ENCODE results near the gene ABCB11.
A peak's percentile ranks its signal among the peaks of the same experiment; 100 is the strongest.
"Not testable (repeated sequence)": the region's sequence is repeated elsewhere in the genome, so short reads cannot be mapped to it uniquely, and the experiment has no call there.

ABCB11 gene

DNA sequence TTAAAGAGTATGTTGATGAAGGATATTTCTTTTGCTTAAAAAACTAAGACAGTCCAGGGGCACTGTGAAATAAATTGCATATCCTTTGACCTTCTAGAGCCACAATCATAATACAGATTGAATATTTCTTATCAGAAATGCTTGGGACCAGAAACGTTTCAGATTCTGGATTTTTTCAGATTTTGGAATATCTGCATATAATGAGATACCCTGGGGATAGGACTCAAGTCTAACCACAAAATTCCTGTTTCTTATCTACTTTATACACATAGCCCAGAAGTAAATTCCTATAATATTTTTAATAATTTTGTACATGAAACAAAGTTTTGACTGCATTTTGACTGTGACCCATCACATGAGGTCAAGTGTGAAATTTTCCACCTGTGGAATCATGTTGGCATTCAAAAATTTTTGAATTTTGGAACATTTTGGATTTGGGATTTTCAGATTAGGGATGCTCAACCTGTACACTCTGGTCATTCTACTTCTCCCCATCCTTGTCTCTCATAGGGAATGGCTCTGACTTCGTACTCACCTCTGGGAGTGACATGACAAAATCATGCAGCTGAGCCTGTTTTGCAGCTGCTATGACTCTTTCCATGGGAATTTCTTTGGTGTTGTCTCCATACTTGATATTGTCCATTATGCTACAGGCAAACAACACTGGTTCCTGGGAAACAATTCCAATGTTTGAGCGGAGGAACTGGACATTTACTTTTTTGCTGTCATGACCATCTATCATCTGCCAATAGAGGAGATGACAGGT, 104.3 kb downstream of the ABCB11 start:
- no peak for DNase-seq

DNA sequence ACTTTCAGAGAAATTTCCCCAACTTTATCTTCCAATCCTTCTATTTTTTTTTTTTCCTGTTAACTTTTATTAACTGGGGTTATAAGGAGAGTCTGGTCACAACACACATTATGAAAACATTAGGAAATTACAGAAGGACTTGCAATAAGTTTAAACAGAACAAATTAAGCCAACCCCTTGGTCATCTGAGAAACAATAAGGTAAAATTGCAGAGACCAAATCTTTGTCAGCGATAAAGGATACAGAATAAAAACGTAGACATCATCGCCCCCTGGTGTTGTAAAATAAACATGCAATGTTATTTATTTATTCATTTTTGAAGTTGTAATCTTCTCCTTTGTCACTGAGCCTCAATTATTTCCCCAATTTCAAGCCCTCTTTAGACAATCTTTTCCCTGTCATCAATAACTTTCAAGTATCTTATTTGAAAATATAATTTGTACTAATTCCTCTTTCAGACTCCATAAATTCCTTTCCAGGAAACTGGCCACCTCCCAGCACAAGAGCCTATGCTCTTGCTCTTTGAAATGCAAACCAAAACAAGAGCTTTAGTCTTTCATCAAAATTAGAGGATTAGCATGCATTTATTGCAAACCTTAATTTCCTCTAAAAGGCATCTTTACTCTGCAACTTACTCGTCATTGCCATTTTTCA, 110.5 kb downstream of the ABCB11 start:
- peak; percentile 71 for DNase-seq

DNA sequence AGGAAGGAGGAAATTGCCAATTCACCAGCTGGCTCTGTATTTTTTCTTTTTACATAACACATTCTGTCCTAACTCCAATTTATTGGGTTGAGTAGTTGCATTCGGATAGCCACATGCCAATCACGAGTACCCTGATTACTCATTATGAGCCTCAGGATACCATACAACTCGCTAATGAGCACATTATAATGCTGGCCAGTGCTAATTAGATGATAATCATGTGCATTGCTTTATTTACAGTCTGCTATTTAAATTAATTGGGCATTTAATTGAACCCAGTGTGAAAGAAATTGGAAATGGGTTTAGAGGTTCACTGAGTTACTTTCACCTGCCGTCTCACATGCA, 114.8 kb downstream of the ABCB11 start:
- no peak for DNase-seq

DNA sequence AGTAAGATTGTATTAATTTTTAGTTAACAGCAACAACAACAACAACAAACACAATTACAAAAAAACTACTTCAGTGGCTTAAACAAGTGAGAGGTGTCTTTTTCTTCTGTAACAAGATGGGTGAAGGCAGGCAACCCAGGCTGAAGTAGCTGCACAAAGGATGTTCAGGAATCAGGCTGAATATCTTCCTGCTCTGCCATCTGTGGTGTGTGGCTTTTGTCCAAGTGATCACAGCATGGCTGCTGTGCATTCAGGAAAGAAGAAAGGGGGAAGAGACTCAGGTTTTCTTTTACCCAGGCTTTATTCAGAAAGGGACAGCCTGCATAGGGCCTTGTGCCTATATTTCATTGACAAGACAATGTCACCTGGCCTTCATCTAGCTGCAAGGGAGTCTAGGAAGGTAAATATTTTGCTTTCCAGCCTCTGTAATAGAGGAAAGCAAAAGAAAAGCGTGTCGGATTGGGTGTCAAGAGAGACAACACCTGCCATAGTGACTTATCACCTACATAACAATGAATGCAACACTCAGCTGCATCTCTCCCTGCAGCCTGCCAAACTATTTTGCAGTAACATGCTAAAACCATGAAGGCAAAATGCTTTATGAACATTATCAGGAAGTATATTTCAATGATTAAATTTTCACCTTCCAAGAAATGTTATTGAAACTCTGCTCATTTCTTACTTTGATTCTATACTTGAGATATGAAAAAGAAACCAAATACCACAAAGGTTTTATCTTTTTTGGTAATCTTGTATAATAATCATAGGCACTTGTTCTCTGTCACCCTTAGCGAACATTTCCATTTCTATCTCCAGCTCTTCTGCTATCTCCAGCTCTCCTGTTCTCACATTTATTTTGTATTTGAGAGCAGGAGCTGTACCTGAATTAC, 115.4 kb downstream of the ABCB11 start:
- DNase-seq, result peak; percentile 13

DNA sequence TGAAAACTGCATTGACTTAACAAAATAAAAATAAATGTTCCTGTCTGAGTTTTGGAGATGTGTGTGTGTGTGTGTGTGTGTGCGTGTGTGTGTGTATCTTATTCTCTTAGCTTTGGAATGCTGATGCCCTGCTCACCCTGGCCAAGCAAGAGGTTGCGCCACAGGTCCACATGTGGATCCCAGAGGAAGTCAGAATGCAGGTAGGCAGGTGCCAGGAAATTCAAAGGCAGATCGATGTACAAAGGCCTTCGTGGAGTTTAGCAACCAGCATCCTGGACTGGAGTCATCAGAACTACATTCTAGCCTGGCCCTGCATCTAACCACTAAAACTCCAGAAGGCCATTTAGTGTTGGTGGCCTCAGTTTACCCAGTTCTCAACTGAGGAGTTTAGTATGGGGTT, 117.6 kb downstream of the ABCB11 start:
- peak; percentile 48 for DNase-seq

DNA sequence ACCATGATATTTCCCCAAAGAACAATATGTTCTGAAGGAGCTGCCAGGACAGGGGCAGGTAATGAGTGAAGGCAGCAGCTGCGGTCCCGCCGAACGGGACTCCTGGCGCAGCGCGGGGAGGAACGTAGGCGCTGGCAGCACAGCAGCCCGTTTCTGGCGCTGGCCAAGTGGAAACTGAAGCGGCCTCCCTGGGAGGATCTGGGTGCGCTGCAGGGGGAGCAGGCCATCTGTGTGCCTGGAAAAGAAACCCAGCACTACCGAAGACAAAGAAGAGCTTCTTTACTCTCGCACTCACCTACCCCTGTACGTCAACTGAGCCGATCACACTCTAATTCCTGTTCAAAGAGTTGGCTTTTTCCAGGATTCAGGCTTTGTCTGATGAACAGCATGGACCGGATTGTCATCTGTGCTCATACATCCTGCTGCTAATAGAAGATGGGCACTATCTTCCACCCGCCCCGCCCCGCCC, 118.2 kb downstream of the ABCB11 start:
- peak; percentile 79 for DNase-seq

DNA sequence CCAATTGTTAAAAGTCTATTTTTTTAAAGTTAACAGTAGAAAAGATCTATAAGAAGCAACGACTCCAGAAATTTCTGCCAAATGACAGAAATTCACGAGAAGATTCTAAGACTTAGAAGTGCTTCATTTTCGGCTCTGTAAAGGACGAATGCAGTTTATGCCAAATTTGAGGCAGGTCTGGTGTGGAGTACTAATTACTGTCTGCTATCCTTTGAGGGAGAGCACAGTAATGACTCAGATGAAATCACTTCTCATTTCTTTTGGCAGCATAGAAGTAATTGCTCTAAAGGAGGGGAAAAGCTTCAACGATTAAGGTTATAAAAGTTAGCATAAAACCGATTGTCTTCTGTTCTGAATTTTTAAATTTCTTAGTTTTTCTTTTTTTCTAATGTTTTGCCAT, 118.7 kb downstream of the ABCB11 start:
- DNase-seq, result peak; percentile 34

DNA sequence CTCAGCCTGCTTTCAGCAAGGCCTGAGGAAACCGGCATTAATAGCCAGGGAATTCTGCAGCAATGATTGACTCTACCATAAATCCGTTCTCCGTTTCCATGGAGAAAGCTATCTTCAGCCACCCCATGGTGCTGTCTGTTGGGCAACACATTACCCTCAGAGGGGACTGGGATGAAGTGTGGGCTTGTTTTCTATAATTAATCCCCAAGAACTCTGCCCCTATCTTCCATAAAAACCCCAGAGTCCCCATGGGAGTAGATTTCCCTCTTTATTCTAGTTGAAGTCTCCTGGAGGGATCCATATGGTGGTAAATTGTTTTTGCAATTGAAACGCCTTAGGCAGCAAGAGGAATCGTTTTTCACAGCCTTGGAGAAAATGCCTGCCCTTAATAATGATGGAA, 120.8 kb downstream of the ABCB11 start:
- DNase-seq, result no peak

DNA sequence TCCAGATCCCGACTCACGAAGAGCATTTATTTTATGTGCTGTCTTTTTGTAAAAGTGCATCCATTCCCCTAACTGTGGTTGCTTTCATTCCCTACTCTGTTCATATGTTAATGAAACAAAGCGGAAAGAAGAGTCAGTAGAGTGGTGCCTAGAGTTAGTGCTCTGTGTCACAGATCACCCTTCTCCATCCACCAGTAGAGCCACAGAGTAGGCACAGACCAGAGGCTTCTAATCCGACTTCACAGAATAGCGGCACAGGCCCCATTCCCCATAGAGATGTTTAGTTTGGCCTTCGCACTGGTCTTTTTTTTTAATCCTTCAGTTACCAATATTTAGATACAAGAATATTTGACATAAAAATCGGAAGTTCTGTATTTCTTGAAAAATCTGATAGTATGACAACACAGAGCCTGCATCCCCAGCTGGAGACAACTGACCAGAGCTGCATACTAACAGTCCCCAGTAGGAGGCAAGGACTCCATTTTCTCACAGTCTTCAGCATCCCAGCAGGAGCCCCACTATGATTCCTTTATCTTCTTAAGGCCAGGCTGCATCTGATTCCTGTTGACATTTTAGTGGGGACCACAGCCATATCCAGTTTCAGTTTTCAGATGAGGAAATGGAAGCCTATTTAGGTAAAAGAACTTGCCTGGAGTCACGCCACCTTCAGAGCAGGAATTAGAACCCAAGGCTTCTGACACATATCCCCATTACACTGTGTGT, 123.0 kb downstream of the ABCB11 start:
- no peak for DNase-seq

DNA sequence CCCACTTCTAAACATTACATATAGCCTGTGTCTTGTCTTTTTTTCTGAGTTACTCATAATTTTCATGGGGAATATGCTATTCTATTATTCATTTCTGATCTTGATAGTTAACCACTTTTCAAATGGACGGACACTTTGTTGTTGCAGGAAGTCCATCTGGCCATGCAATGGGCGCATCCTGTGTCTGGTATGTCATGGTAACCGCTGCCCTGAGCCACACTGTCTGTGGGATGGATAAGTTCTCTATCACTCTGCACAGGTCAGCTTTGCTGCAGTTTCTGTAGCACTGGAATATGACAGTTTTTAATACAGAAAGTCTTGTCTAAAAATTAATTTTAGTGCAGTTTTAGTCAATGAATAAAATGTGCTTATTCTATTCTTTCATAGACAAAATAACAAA, 126.8 kb downstream of the ABCB11 start:
- DNase-seq, result no peak

DNA sequence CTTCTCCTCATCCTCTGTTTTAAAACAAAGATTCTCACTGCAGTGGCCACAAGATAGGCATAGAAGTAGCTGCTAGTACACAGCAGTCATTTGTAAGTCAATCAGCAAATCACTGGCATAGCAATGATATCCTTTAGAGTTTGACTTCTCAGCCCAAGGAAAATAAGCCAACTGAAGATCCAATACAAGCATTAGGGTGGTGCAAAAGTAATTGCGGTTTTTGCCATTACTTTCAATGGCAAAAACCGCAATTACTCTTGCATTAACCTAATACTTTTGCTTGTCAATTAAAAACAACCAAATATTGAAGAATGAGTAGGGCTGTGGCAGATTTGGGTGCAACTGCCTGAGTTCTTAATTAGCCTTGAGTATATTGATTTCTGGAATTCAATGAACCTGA, 127.2 kb downstream of the ABCB11 start:
- no peak for DNase-seq

DNA sequence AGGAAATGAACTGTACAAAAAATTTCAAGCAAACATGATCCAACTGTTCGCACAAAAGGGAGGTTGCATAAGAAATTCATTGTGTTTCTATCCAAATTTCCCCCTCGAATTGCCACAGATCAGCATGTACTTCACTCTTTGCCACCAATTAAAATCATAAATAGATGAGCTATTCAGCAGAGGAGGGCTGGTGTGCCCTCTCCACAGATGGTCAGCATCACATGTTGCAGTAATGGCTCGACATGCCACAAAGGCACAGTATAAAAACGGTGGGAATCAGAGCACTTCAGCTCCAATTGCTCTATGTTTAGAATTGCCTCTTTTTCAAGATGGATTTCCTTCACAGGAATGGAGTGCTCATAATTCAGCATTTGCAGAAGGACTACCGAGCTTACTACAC, 130.1 kb downstream of the ABCB11 start, which contains the start of gene G6PC2:
TSS of gene G6PC2 (plus strand) at position 289 of the 400 bp plus-strand sequence. CDS start at position 330, 41 bp downstream.
- no peak for DNase-seq

DNA sequence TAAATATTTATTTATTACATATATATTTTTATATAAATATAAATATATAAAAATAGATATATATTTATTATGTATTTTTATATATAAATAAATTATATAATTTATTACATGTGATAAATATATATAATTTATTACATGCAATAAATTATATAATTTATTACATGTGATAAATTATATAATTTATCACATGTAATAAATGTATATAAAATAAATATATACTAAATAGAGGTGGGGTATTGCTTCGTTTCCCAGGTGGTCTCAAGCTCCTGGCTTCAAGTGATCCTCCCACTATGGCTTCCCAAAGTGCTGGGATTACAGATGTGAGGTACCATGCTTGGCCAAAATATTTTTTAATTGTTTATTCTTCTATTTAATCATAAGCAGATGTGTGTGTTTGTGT, 133.7 kb downstream of the ABCB11 start:
- DNase-seq, result peak; percentile 15

DNA sequence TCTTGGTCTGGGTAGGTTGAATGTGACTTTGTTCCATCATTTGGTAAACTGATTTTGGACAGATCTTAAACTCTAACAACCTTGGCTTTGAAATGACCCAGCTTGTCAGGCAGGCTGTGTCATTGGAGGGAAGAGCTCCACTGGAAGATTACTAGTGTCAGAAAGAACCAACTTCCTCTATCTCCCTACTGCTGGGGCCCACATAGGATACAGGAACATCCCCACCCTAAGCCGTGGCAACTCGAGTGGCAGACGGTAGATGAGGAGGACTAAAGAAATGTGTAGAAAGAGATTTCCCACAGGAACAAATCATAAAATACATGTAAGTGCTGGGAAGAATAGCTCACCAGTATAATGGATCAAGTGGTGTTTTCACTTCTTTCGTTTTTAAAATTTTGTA, 134.3 kb downstream of the ABCB11 start:
- DNase-seq, result no peak

DNA sequence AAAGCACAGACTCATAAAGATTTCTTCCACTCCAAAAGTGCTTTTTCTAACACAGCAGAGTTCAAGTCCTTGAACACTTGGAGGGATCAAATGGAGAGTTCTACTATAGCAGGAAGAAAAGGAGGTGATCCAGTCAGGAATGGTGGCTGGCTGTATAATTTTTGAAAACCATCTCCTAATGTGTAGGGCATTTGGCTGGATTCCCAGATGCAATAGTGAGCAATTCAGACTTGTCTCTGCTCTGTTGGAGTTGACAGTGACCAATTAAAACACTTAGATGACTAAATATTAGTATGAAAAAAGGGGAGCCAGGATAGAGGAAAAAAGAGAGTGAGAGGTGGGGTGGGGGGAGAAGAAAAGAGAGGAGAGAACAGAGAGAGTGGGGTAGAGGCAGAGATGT, 135.4 kb downstream of the ABCB11 start:
- no peak for DNase-seq

DNA sequence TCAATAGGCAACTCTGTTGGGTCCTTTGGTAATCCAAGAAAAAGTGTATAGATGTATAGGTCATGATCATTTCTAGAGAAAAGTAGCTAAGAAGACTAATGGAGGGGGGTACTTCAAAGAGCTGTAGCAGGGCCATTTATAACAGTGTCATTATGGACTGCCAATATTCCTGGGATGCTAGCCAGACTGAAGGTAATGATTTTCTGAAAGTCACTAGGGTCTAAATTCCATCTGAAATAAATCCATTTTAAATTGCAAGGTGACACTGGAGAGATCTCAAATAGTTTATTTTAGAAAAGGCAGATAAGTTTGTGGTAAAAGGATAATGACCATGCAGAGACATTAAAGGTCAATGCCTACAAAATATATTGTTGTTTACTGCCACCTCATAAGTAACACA, 136.4 kb downstream of the ABCB11 start:
- DNase-seq, result no peak

DNA sequence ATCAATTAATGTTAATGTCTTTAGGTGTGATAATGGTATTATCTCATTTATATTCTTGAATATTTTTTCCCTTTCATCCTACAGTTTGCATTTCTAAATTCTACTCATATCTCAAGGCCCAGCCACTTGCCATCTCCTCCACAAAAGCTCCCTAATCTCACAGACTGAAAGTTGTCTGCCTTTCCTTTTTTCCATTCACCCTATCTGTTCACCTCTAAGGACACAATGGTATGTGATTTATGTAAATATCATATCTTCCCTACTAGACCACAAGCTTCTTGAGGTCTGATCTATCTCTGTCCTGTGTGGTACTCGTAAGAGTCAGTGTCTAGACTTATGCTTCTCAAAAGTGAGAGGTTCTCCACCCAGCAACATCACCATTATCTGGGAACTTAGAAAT, 137.0 kb downstream of the ABCB11 start:
- no peak for DNase-seq

DNA sequence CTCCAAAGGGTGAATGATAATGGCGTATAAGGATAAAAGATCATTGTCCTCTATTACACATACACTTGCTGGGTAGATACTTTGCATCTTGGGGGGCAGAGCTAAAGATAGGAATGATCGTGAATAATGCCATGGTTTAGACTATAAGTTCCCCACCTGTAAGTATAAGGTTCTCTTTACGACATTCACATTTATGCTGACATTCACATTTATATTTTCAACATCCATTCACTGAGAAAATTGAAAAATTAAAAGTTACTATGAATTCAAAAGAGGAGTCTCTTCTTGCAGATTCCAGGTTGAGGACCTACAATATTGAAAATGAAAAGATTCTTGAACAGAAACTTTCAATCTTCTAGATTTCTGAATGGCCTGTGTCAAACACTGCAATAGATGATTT, 138.8 kb downstream of the ABCB11 start:
- no peak for DNase-seq

DNA sequence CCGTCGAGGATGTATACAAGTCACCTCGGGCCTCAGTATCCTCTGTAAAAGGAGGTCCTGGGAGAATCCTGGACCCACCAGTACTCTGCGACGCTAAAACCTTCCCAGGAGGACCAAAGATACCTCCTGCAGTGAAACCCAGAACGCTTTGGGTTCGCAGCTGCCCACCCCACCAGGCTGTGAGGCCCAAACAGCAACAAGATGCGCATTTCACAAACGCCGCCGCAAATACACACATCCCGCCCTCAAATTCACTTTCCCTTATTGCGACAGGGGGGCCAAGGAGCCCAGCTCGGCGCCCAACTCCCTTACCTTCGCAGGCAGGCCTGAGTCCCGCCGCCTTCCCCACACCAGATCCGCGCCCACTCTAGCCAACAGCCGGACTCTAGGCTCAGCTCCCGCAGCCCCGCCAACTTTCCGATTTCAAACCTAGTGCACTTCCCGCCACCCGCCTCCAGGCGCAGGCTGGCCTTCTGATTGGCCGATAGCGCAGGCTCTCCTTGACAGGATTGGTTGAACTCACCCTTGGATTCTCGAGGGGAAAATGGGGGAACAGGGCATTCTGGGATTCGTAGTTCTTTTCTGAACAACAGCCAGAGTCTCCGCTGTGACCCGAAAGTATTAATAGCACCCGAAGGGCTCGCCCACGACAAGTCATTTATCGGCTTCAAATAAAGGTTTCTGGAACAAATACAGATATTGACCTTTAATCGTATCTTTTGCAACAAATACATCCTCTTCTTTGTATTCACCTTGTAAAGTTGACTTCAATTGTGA, 140.9 kb downstream of the ABCB11 start, which contains the start of gene SPC25:
TSS of gene SPC25 (minus strand) at position 425 of the 777 bp plus-strand sequence. CDS start 911 bp downstream, outside the sequence.
- DNase-seq, result peak; percentile 98

DNA sequence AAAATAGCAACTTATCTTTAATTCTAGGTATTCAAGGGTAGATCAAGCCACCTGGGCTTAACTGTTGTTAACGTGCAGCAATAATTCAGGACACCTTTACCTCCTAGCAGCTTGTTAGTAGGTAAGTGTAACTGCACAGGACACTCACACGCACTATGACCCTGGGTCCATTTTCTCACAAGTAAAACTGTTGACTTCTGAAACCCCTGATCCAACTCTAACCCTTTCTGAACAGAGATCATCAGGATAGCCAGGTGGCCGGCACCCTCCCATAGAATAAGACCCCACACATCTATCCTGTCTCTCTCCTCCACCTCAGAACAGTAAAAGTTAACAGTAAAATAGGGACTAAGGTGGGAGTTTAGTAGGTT, 141.5 kb downstream of the ABCB11 start:
- peak; percentile 37 for DNase-seq

DNA sequence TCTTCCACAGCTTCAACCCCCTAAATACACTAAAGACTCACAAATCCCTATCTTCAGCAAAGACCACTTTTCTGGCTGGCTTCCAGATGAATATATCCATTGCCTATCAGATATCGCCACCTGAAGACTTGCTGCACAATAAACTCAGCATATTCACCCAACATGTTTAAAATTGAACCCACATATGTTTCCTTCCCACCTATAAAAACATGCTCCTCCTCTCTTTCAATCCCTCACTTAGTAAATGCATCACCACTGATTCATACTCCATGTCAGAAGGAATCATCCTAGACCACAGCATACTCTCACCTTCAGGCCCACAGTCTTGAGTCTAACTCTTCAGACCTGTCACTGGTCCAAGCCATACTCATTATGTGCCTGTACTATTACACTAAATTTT, 146.1 kb downstream of the ABCB11 start:
- DNase-seq, result no peak

DNA sequence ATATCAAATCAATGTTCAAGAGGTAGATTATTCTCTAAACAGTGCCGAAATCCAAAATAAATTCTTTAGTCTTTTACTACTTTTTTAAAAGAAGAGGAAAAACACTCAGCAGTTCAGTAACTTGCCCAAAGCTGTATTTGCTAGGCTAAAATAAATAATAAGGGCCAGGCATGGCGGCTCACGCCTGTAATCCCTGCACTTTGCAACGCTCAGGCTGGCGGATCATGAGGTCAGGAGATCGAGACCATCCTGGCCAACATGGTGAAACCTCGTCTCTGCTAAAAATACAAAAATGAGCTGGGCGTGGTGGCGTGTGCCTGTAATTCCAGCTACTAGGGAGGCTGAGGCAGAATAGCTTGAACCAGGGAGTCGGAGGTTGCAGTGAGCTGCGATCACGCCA, 149.0 kb downstream of the ABCB11 start:
- DNase-seq, result not testable (repeated sequence)

Measured in DMS53 (cell line).